ENCODE results near the gene SULT1A1.
"Not testable (repeated sequence)": the region's sequence is repeated elsewhere in the genome, so short reads cannot be mapped to it uniquely, and the experiment has no call there.

SULT1A1 gene

DNA sequence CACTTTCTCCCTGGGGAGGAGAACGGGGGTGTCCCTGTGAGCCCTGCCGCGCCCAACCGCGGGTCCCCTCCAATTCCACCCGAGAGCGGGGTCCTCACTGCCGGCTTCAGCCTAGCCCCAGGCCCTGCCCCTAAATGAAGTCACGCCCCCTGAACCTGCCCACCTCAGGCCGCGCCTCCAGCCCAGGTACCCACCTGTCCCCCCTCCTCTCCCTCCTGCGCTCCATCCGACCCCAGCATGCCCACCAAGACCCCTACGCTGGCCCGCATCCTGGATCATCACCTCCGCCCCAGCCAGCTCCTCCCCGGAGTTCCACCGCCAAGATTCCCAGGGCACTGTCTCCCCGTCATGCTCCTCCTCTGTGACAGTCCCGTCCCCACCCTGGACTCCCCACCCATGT lies 8.9 kb downstream of the SULT1A1 start:
- H3K9me3 ChIP-seq (ENCODE audit: control insufficient read depth in 2 of 2, low read length in 2 of 2); H3K4me3 ChIP-seq (ENCODE audit: low read length in 2 of 2); H3K27me3 ChIP-seq (ENCODE audit: control insufficient read depth in 2 of 2, insufficient read depth in 2 of 2, low read length in 2 of 2); H3K9ac ChIP-seq (ENCODE audit: low read depth in 1 of 2, low read length in 2 of 2); H3K36me3 ChIP-seq (ENCODE audit: control insufficient read depth in 2 of 2, insufficient read depth in 2 of 2, low read length in 2 of 2); H3K27ac ChIP-seq (ENCODE audit: low read depth in 2 of 2, low read length in 2 of 2): not testable (repeated sequence)
- H3K4me1 ChIP-seq (ENCODE audit: control insufficient read depth in 2 of 2, insufficient read depth in 2 of 2, low read length in 2 of 2), result peaks cover 12 to 20% of the 10 kb centered on the region in 2 donors

DNA sequence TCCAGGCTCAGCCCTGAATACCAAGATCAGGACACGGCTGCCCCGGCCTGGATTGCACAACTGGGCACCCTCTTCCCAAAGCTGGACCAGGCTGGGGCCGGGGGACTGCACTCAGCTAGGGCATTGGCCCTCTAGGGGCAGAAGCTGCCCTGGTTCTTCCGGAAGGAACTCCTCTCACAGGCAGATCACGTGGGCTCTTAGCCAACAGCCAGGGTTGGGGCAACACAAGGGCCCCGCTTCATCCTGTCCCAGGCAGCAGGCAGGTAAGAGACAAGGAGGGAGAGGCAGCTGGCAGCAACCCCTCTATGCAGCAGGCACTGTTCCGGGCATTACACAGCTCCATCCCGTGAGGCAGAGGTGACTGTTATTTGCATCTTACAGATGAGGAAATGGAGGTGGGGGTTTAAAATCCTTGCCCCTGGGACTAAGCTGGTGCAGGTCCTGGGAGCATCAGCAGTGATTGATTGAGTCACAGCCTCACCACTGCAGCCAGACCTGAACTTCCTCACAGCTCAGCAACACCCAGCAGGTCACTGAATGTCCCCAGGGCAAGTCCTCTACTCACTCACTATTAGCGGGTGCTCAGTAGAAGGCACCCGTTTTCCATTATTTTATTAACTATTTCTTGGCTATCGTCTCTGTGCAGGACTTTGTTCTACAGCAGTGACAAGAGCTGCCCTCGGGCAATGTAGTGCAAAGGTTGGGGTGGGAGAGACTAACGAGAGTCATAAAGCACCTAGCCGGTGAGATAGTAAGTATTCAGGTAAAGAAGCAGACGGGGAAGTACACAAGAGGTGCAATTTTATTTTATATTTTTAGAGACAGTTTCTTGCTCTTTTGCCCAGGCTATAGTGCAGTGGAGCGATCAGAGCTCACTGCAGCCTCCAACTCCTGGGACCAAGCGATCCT lies 10.2 kb downstream of the SULT1A1 start:
- H3K36me3 ChIP-seq (ENCODE audit: control insufficient read depth in 2 of 2, insufficient read depth in 2 of 2, low read length in 2 of 2); H3K4me3 ChIP-seq (ENCODE audit: low read length in 2 of 2); H3K27ac ChIP-seq (ENCODE audit: low read depth in 2 of 2, low read length in 2 of 2); H3K27me3 ChIP-seq (ENCODE audit: control insufficient read depth in 2 of 2, insufficient read depth in 2 of 2, low read length in 2 of 2); H3K9me3 ChIP-seq (ENCODE audit: control insufficient read depth in 2 of 2, low read length in 2 of 2); H3K9ac ChIP-seq (ENCODE audit: low read depth in 1 of 2, low read length in 2 of 2): not testable (repeated sequence)
- H3K4me1 ChIP-seq (ENCODE audit: control insufficient read depth in 2 of 2, insufficient read depth in 2 of 2, low read length in 2 of 2), result peaks cover 12 to 20% of the 10 kb centered on the region in 2 donors

DNA sequence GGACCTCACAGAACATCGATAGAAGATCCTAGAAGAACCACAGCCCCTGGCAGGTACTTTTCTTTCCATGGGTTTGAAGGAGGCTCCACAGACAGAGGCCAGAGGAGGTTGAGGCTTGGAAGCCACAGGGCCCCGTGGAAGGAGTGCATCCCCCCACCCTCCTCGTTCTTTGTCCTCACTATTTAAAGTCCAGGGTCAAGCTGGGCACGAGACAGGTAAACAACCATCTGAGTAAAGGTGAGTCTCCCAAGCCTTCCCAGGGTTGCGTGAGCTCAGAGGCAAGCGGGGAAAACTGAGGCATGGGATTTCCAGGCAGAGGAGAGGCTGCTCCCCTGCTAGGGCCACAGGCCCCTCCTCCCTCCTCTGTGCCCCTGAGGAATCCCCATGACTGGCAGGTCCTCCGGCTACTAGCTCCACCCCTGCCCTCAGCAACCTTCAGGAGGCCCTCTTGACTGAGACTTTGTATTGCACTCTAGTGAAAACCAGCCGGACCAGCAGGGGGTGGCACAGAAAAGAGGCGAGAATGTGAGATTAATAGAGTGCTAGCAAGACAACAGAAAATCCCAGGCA lies 12.1 kb downstream of the SULT1A1 start:
- Histone ChIP-seq H3K36me3 (ENCODE audit: control insufficient read depth in 2 of 2, insufficient read depth in 2 of 2, low read length in 2 of 2) (peaks cover 0 to 6% of the 10 kb centered on the region in 2 donors), H3K27ac (ENCODE audit: low read depth in 2 of 2, low read length in 2 of 2) (peak overlapping the region; percentile 63 to 70), H3K4me1 (ENCODE audit: control insufficient read depth in 2 of 2, insufficient read depth in 2 of 2, low read length in 2 of 2) (peaks cover 12 to 20% of the 10 kb centered on the region in 2 donors), H3K9ac (ENCODE audit: low read depth in 1 of 2, low read length in 2 of 2) (peak overlapping the region in 1 of 2 donors; percentile 31), H3K4me3 (ENCODE audit: low read length in 2 of 2) (no peak overlapping the region), H3K9me3 (ENCODE audit: control insufficient read depth in 2 of 2, low read length in 2 of 2) (no peaks in the 10 kb centered on the region), H3K27me3 (ENCODE audit: control insufficient read depth in 2 of 2, insufficient read depth in 2 of 2, low read length in 2 of 2) (no peaks in the 10 kb centered on the region)

DNA sequence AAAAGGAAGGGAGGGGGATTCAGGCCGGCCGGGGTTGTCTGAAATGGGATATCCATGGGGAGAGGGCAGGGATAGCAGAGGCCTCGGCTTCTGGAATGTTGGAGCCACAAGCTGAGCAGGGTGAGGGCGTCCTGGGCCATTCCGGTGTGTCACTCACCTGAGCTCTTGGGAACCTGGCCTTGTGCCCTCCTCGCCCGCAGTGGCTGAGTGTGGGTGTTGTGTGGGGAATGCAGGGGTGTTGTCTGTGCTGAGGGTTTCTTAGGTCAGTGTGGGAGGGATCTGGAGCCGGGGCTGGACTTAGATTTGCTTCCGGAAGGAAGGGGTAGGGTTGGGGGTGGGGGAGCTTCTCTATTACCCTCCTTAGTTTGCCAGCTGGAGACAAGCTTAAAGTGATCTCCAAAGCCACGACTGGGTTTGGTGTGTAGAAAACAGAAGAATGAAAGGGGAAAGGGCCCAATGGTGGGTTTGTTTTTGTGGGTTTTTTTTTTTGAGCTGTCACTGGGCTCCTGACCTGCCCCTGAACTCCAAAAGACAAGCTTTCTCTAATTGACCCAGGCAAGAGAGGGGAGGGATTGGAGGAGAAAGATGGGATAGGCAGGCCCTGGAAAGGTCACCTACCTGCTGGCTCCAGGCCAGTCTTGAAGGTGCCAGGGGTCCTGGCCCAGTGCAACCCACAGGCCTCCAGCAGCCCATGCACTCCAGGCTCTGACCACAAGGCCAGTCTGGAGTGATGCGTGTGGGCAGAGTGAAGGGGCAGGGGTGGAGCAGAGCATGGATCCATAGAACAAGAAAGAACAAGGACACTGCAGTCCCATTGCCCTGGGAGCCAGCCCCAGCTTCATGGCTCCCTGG lies 12.8 kb downstream of the SULT1A1 start, which contains the start of gene SULT1A2:
SULT1A2 (minus strand) TSS at position 211 of the 852 bp plus-strand sequence. CDS start 1,120 bp downstream, outside the sequence.
- H3K9ac ChIP-seq (ENCODE audit: low read depth in 1 of 2, low read length in 2 of 2), result peak within 1 kb of the TSS; percentile 24 to 58
- H3K27ac ChIP-seq (ENCODE audit: low read depth in 2 of 2, low read length in 2 of 2), result peak within 1 kb of the TSS; percentile 63 to 70
- H3K4me3 ChIP-seq (ENCODE audit: low read length in 2 of 2), result peak within 1 kb of the TSS; percentile 20 to 51
- no peaks in the 10 kb centered on the region for H3K9me3 ChIP-seq (ENCODE audit: control insufficient read depth in 2 of 2, low read length in 2 of 2)
- H3K27me3 ChIP-seq (ENCODE audit: control insufficient read depth in 2 of 2, insufficient read depth in 2 of 2, low read length in 2 of 2), result no peaks in the 10 kb centered on the region
- H3K4me1 ChIP-seq (ENCODE audit: control insufficient read depth in 2 of 2, insufficient read depth in 2 of 2, low read length in 2 of 2), result peaks cover 12 to 20% of the 10 kb centered on the region in 2 donors
- H3K36me3 ChIP-seq (ENCODE audit: control insufficient read depth in 2 of 2, insufficient read depth in 2 of 2, low read length in 2 of 2), result peaks cover 1 to 6% of the 10 kb centered on the region in 2 donors

DNA sequence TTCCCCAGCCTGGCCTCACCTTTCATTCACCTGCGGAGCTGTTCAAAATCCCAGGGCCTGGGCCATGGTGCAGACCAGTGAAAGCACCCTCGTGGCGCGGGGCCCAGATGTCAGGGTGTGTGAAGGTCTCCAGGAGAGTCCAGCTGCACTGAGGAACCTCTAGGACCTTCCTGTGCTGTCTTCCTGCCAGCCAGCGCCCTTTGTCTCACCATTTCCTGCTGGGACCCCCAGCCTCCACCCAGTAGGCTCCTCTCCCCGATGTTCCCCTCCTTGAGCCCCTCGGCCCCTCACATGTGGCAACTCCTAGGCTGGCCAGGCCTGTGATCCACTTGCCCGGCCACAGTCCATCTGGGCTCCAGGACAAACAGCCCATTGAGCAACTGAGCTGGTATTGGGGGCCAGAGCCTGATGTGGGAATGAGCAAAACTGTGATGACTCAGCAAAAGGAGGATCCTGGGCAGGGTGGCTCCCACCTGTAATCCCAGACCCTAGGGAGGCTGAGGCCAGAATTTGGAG lies 13.7 kb downstream of the SULT1A1 start:
- Histone ChIP-seq H3K4me3 (ENCODE audit: low read length in 2 of 2) (peak overlapping the region; percentile 20 to 51), H3K9me3 (ENCODE audit: control insufficient read depth in 2 of 2, low read length in 2 of 2) (no peaks in the 10 kb centered on the region), H3K4me1 (ENCODE audit: control insufficient read depth in 2 of 2, insufficient read depth in 2 of 2, low read length in 2 of 2) (peaks cover 12 to 20% of the 10 kb centered on the region in 2 donors), H3K27ac (ENCODE audit: low read depth in 2 of 2, low read length in 2 of 2) (peak overlapping the region; percentile 60 to 70), H3K27me3 (ENCODE audit: control insufficient read depth in 2 of 2, insufficient read depth in 2 of 2, low read length in 2 of 2) (no peaks in the 10 kb centered on the region), H3K36me3 (ENCODE audit: control insufficient read depth in 2 of 2, insufficient read depth in 2 of 2, low read length in 2 of 2) (peaks cover 8 to 12% of the 10 kb centered on the region in 2 donors), H3K9ac (ENCODE audit: low read depth in 1 of 2, low read length in 2 of 2) (peak overlapping the region in 1 of 2 donors; percentile 58)

DNA sequence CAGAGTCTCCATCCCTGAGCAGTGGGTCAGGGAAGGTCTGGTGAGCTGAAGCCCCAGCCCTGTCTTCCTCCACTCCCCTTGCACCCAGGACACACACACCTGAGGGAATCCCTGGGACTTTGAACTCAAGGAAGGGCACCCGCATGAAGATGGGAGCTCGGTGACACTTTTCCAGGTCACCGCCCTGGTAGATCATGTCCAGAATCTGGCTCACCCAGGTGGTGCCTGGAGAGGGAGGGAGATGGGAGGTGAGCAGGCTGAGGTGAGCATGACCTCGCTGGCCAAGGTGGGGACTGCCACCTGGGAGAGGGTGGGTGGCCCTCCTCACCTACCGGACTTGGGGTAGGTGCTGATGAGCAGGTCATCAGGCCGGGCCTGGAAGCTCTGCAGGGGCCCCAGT lies 14.4 kb downstream of the SULT1A1 start:
- H3K9ac ChIP-seq (ENCODE audit: low read depth in 1 of 2, low read length in 2 of 2); H3K9me3 ChIP-seq (ENCODE audit: control insufficient read depth in 2 of 2, low read length in 2 of 2); H3K27me3 ChIP-seq (ENCODE audit: control insufficient read depth in 2 of 2, insufficient read depth in 2 of 2, low read length in 2 of 2); H3K4me3 ChIP-seq (ENCODE audit: low read length in 2 of 2); H3K27ac ChIP-seq (ENCODE audit: low read depth in 2 of 2, low read length in 2 of 2): not testable (repeated sequence)
- Histone ChIP-seq H3K4me1 (ENCODE audit: control insufficient read depth in 2 of 2, insufficient read depth in 2 of 2, low read length in 2 of 2) (peaks cover 12 to 20% of the 10 kb centered on the region in 2 donors), H3K36me3 (ENCODE audit: control insufficient read depth in 2 of 2, insufficient read depth in 2 of 2, low read length in 2 of 2) (peaks cover 15 to 19% of the 10 kb centered on the region in 2 donors)

DNA sequence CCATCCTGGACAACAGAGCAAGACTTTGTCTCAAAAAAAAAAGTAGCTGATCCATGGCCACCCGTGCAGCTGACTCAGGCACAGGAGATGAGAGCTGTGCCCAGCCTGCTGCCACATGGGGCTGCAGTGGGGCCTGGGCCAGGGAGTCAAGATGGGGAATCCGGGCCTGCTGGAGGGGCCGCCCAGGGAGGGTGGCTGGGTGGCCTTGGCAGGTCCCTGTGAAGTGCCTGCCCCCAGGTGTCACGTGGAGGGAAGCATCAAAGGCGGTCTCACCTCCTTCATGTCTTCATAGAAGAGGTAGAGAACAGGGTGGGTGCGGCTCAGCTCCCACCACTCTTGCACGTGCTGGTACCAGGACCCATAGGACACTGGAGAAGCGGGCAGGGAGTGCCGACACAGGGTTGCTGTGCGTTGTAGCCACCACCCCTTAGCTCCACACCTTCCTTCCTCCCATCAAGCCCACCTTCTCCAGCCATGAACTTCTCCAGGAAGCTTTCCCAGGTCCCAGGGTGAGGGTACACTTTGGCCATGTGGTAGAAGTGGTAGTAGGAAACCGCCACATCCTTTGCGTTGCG lies 16.8 kb downstream of the SULT1A1 start:
- Histone ChIP-seq H3K9ac (ENCODE audit: low read depth in 1 of 2, low read length in 2 of 2) (no peak overlapping the region), H3K27ac (ENCODE audit: low read depth in 2 of 2, low read length in 2 of 2) (no peak overlapping the region), H3K36me3 (ENCODE audit: control insufficient read depth in 2 of 2, insufficient read depth in 2 of 2, low read length in 2 of 2) (peaks cover 29 to 30% of the 10 kb centered on the region in 2 donors), H3K4me1 (ENCODE audit: control insufficient read depth in 2 of 2, insufficient read depth in 2 of 2, low read length in 2 of 2) (peaks cover 12 to 18% of the 10 kb centered on the region in 2 donors), H3K27me3 (ENCODE audit: control insufficient read depth in 2 of 2, insufficient read depth in 2 of 2, low read length in 2 of 2) (no peaks in the 10 kb centered on the region), H3K9me3 (ENCODE audit: control insufficient read depth in 2 of 2, low read length in 2 of 2) (no peaks in the 10 kb centered on the region), H3K4me3 (ENCODE audit: low read length in 2 of 2) (no peak overlapping the region)

DNA sequence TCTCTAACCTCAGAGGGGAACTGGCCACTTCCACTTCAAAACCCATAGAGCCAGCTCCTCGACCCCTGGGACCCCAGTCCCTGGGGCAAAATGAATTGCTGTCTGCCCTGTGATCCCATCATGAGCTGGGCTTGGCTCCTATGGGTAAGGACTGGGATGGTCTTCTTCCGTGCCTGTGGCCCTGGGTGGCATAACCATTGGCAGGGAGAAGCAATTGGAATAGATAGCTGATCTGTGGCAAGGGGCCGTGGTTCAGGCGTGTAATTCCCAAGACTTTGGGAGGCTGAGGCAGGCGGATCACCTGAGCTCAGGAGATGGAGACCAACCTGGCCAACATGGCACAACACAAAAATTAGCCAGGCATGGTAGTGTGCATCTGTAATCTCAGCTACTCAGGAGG lies 17.3 kb downstream of the SULT1A1 start:
- no peak overlapping the region for H3K4me3 ChIP-seq (ENCODE audit: low read length in 2 of 2)
- H3K27me3 ChIP-seq (ENCODE audit: control insufficient read depth in 2 of 2, insufficient read depth in 2 of 2, low read length in 2 of 2), result no peaks in the 10 kb centered on the region
- H3K9me3 ChIP-seq (ENCODE audit: control insufficient read depth in 2 of 2, low read length in 2 of 2), result no peaks in the 10 kb centered on the region
- H3K9ac ChIP-seq (ENCODE audit: low read depth in 1 of 2, low read length in 2 of 2), result no peak overlapping the region
- peaks cover 30 to 32% of the 10 kb centered on the region in 2 donors for H3K36me3 ChIP-seq (ENCODE audit: control insufficient read depth in 2 of 2, insufficient read depth in 2 of 2, low read length in 2 of 2)
- H3K4me1 ChIP-seq (ENCODE audit: control insufficient read depth in 2 of 2, insufficient read depth in 2 of 2, low read length in 2 of 2), result peaks cover 8 to 13% of the 10 kb centered on the region in 2 donors
- no peak overlapping the region for H3K27ac ChIP-seq (ENCODE audit: low read depth in 2 of 2, low read length in 2 of 2)

DNA sequence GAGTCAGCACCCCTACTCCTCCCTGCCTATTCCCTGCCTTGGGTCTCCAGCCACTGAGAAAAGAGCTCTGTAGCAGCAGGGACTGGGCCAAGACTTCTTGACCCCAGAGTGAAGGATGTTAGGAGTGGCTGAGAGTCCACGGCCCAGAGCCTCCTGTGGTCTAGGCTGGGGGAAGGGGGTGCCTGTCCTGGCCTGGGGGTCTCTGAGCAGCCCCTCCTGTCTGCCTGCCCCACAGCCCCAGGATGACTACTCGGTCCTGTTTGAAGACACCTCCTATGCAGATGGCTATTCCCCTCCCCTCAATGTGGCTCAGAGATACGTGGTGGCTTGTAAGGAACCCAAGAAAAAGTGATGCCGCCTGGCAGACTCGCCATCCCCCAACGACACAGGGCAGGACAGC lies 18.5 kb downstream of the SULT1A1 start:
- peaks cover 35 to 36% of the 10 kb centered on the region in 2 donors for H3K36me3 ChIP-seq (ENCODE audit: control insufficient read depth in 2 of 2, insufficient read depth in 2 of 2, low read length in 2 of 2)
- H3K27ac ChIP-seq (ENCODE audit: low read depth in 2 of 2, low read length in 2 of 2), result no peak overlapping the region
- no peak overlapping the region for H3K9ac ChIP-seq (ENCODE audit: low read depth in 1 of 2, low read length in 2 of 2)
- H3K4me3 ChIP-seq (ENCODE audit: low read length in 2 of 2), result no peak overlapping the region
- peaks cover 3 to 4% of the 10 kb centered on the region in 2 donors for H3K4me1 ChIP-seq (ENCODE audit: control insufficient read depth in 2 of 2, insufficient read depth in 2 of 2, low read length in 2 of 2)
- no peaks in the 10 kb centered on the region for H3K9me3 ChIP-seq (ENCODE audit: control insufficient read depth in 2 of 2, low read length in 2 of 2)
- H3K27me3 ChIP-seq (ENCODE audit: control insufficient read depth in 2 of 2, insufficient read depth in 2 of 2, low read length in 2 of 2), result no peaks in the 10 kb centered on the region
